Brain microvascular endothelial cell (primary cell): Measurements from ENCODE around the gene DACH1.

Source experiments
- DNase-seq: peaks from one replicate; pipeline ENCODE4 v3.0.0-alpha.2; 2020
- H3K27ac ChIP-seq: fragments of 250-450 bp; sonication (Bioruptor Pico); 2 replicates; pipeline ENCODE4 v1.5.1; 2020; ENCODE audit warnings: mild to moderate bottlenecking, moderate library complexity
- H3K27me3 ChIP-seq: fragments of 250-450 bp; sonication (Bioruptor Pico); replicated peaks from 2 replicates; pipeline ENCODE4 v1.5.1; 2020; ENCODE audit warnings: mild to moderate bottlenecking
- H3K36me3 ChIP-seq: fragments of 250-450 bp; sonication (Bioruptor Pico); replicated peaks from 2 replicates; pipeline ENCODE4 v1.5.1; 2020; ENCODE audit warnings: mild to moderate bottlenecking
- H3K4me3 ChIP-seq: 2 replicates; pipeline ENCODE4 v1.5.1; 2011; ENCODE audit warnings: low read depth, mild to moderate bottlenecking, control low read depth, low read length, moderate library complexity
- in situ Hi-C: cut with HindIII; loops from 2 replicates; pipeline ENCODE4 v1.10.0; 2017; ENCODE audit warnings: low sequenced_read_pairs, low pct_ligation_motif_present
- TF ChIP-seq, protein P1 (sequence below): IDR thresholded peaks from 2 replicates; pipeline ENCODE4 v1.5.1; 2011; ENCODE audit warnings: low read depth, mild to moderate bottlenecking, moderate library complexity, low read length, control low read depth, inconsistent platforms; ENCODE audit errors: missing control alignments

DACH1 gene

DNA sequence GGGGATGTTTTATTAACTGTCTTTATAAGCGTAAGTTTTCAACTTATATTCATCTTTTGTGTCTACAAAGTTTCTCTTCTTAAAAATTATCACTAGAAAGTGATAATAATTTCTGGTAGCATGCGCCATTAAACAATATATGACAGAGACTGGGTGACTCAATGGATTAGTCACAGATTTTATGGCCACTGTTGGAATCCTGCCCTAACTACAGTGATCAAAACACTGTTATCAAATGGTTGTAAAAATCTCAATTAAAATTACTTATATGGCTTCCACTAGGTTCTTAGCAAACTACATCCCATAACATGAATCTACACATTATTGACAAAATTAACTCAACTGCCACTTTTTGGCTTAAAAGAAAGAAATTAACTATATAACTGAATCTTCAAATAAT is 350.0 kb downstream of the DACH1 start:
- in situ Hi-C loops = no loop called here
- Histone ChIP-seq H3K27me3 (no peaks in the 10 kb centered on the region), H3K27ac (no peak overlapping the region), H3K4me3 (no peak overlapping the region), H3K36me3 (no peaks in the 10 kb centered on the region)
- TF ChIP-seq, protein P1, sequence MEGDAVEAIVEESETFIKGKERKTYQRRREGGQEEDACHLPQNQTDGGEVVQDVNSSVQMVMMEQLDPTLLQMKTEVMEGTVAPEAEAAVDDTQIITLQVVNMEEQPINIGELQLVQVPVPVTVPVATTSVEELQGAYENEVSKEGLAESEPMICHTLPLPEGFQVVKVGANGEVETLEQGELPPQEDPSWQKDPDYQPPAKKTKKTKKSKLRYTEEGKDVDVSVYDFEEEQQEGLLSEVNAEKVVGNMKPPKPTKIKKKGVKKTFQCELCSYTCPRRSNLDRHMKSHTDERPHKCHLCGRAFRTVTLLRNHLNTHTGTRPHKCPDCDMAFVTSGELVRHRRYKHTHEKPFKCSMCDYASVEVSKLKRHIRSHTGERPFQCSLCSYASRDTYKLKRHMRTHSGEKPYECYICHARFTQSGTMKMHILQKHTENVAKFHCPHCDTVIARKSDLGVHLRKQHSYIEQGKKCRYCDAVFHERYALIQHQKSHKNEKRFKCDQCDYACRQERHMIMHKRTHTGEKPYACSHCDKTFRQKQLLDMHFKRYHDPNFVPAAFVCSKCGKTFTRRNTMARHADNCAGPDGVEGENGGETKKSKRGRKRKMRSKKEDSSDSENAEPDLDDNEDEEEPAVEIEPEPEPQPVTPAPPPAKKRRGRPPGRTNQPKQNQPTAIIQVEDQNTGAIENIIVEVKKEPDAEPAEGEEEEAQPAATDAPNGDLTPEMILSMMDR = no peak
- peak; percentile 37 for DNase-seq

- H3K27ac ChIP-seq = no peak overlapping the region
- no peak overlapping the region for H3K4me3 ChIP-seq
- no peaks in the 10 kb centered on the region for H3K36me3 ChIP-seq
- DNase-seq = no peak
- TF ChIP-seq, protein P1 = no peak
- in situ Hi-C loops = no loop called here
- no peaks in the 10 kb centered on the region for H3K27me3 ChIP-seq
Observed at GRCh38 chr13:71516521-71516920, 350.5 kb downstream of the DACH1 start.

- Histone ChIP-seq H3K36me3 (no peaks in the 10 kb centered on the region), H3K4me3 (no peak overlapping the region), H3K27ac (no peak overlapping the region), H3K27me3 (no peaks in the 10 kb centered on the region)
- TF ChIP-seq, protein P1 = no peak
- in situ Hi-C loops = no loop called here
- no peak for DNase-seq
Observed at GRCh38 chr13:71515744-71516038, 351.3 kb downstream of the DACH1 start.

GRCh38 chr13:71514900-71515743 is 351.9 kb downstream of the DACH1 start:
- H3K4me3 ChIP-seq = no peak overlapping the region
- TF ChIP-seq, protein P1 = no peak
- no peak for DNase-seq
- in situ Hi-C loops = no loop called here
- H3K36me3 ChIP-seq = no peaks in the 10 kb centered on the region
- H3K27ac ChIP-seq = no peak overlapping the region
- no peaks in the 10 kb centered on the region for H3K27me3 ChIP-seq

GRCh38 chr13:71513411-71514033 is 353.5 kb downstream of the DACH1 start:
- TF ChIP-seq, protein P1 = no peak

More at GRCh38 chr13:71513411-71514033, 353.5 kb downstream of the DACH1 start:
- Histone ChIP-seq H3K4me3 (no peak overlapping the region), H3K27me3 (no peaks in the 10 kb centered on the region), H3K27ac (no peak overlapping the region), H3K36me3 (no peaks in the 10 kb centered on the region)
- no peak for DNase-seq
- in situ Hi-C loops = no loop called here
